ENCODE data around the gene PTCSC3.

The PTCSC3 gene

DNA sequence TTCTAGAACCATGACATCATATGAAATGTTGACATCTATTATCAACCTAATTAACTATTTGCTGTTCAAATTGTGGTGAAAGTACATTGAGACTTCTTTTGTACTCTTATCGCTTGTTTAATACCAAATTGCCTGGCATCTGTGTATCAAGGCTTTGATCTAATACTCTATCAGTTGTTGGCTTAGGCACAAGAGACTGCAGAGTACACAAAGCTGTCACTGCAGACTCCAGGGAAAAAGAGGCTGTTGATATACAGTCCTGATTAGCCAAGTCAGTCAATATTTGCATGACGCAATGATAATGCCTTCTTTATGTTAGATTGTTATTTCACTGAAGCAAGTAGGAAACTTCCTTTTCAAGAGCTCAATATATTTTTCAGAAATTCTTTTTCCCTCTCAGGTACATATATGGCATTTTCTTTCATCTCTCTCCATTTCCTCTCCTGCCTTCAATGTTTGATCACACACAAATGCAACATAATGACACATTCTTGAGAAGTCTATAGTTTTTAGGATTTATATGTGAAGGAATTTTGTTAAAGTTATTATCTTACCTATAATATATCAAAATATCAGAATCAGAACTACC, 32.3 kb upstream of the PTCSC3 start:
- no peak for DNase-seq (ENCODE audit: extremely low read depth, low read depth)
- H3K4me3 ChIP-seq (replicated peaks; ENCODE audit: low read depth, low read length) = no peak overlapping the region
- TF ChIP-seq, protein P1, sequence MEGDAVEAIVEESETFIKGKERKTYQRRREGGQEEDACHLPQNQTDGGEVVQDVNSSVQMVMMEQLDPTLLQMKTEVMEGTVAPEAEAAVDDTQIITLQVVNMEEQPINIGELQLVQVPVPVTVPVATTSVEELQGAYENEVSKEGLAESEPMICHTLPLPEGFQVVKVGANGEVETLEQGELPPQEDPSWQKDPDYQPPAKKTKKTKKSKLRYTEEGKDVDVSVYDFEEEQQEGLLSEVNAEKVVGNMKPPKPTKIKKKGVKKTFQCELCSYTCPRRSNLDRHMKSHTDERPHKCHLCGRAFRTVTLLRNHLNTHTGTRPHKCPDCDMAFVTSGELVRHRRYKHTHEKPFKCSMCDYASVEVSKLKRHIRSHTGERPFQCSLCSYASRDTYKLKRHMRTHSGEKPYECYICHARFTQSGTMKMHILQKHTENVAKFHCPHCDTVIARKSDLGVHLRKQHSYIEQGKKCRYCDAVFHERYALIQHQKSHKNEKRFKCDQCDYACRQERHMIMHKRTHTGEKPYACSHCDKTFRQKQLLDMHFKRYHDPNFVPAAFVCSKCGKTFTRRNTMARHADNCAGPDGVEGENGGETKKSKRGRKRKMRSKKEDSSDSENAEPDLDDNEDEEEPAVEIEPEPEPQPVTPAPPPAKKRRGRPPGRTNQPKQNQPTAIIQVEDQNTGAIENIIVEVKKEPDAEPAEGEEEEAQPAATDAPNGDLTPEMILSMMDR (IDR thresholded peaks at IDR 0.05; ENCODE audit: low read depth, low read length, missing control alignments) = no peak

DNA sequence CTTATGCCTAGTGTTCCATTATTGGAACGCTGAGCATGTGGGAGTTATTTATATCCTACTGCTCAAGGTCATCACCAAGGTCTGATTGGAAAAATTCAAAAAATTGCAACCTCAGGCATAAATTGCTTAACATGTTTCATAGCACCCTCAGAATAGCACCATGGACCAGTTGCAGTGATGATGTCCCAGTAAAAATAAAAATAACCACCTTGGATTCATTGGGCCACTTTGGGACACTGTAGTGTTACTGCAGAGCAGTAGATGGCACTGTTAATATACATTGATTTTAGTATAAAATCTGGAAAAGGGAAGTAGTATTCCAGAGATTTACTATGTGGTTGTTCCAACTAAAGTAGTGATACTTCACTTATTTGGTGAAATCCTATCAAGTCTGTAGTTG, 31.0 kb upstream of the PTCSC3 start:
- TF ChIP-seq, protein P1 (IDR thresholded peaks at IDR 0.05; ENCODE audit: low read depth, low read length, missing control alignments) = peak; percentile 28
- DNase-seq (ENCODE audit: extremely low read depth, low read depth) = no peak

DNA sequence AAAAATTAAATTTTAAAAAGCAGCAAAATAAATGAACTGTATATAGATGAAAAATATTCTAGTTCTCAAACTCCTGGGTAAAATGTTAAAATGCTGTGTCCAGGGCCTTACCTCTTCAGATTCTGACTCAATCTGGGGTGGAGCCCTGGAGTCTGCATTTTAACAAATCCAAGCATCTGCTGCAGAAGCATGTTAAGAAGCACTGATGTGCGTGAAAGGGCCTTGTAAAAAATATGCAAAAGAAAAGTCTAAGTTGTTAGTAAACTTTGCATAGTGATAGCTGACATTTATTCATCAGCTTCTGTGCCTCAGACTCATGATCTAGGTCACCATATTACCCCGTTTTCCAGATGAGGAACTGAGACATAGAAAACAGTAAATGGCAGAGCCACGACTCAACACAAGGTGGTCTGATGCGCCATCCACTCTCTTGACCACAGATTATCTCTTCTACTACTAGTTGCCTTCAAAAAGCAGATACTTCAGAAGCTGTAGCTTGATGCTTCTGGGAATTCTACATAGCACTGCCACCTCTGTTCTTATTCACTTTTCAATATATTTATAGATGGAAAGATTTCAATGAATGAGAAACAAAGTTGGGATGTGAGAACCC, 28.0 kb upstream of the PTCSC3 start:
- no peak for DNase-seq (ENCODE audit: extremely low read depth, low read depth)
- no peak overlapping the region for H3K4me3 ChIP-seq (replicated peaks; ENCODE audit: low read depth, low read length)
- TF ChIP-seq, protein P1 (IDR thresholded peaks at IDR 0.05; ENCODE audit: low read depth, low read length, missing control alignments) = no peak

More for the DNA sequence above, 31.0 kb upstream of the PTCSC3 start:
- no peak overlapping the region for H3K4me3 ChIP-seq (replicated peaks; ENCODE audit: low read depth, low read length)

DNA sequence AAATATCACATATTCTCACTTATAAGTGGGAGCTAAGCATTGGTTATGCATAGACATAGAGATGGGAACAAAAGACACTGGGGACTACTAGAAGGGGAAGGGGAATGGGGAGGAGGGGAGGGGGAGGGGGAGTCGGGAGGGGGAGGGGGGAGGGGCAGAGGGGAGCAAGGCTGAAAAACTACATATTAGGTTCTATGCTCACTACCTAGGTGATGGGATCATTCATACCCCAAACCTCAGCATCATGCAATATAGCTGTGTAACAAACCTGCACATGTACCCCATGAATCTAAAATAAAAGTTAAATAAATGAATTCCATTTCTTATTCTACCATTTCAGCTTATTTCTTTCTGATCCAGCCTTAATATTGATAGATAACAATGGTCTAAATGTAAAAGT, 21.9 kb upstream of the PTCSC3 start:
- H3K4me3 ChIP-seq (replicated peaks; ENCODE audit: low read depth, low read length) = no peak overlapping the region
- TF ChIP-seq, protein P1 (IDR thresholded peaks at IDR 0.05; ENCODE audit: low read depth, low read length, missing control alignments) = no peak

DNA sequence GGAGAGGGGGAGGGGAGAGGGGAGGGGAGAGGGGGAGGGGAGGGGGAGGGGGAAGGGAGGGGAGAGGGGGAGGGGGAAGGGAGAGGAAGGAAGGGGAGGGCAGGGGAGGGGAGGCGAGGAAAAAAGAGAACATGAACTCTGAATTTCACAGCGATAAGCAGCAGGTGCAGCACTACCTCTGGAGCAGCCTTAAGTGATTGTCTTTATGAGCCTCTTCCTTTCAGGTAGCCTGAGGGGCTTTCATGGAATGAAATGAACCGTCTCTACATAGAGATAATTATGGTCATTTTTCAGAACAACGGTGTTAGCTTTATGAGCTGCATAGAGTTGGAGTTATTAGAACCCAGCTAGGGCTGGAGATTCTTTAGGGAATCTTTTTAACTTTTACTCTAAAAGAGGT, 18.1 kb upstream of the PTCSC3 start:
- TF ChIP-seq, protein P1 (IDR thresholded peaks at IDR 0.05; ENCODE audit: low read depth, low read length, missing control alignments) = no peak
- no peak for DNase-seq (ENCODE audit: extremely low read depth, low read depth)

More for the DNA sequence above, 21.9 kb upstream of the PTCSC3 start:
- no peak for DNase-seq (ENCODE audit: extremely low read depth, low read depth)

DNA sequence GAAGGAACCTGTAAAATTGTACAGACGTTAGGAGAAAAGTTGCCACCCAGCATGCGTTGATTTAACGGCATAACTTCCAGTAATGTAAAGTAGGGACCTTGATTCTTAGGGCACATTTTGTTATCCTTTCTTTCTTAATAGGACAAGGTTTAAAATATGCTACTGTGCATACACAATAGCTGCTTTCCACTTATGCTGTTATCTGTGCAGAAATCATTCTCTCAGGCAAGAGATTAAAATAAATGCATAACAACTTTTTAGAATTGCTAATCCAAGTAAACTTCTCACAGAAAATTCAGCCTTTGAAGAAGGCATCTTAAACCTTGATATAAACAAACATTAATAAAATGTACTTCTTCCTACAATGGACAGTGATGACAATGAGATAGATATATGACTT, 16.0 kb upstream of the PTCSC3 start:
- TF ChIP-seq, protein P1 (IDR thresholded peaks at IDR 0.05; ENCODE audit: low read depth, low read length, missing control alignments) = no peak
- DNase-seq (ENCODE audit: extremely low read depth, low read depth) = no peak
- no peak overlapping the region for H3K4me3 ChIP-seq (replicated peaks; ENCODE audit: low read depth, low read length)

More for the DNA sequence above, 18.1 kb upstream of the PTCSC3 start:
- no peak overlapping the region for H3K4me3 ChIP-seq (replicated peaks; ENCODE audit: low read depth, low read length)

Data from HFF-Myc (cell line).